Aorta (tissue), 5 donors: ENCODE measurements around the gene LARGE1. TPM values are rescaled to one million over a fixed set of nuclear protein-coding genes. Genes with fewer than 3 reads are reported as not detected.
A peak's percentile ranks its signal among the peaks of the same experiment; 100 is the strongest.

Experiments
- ATAC-seq: fragments of 200-7000 bp; cut with Tn5 transposase; one replicate; pipeline ENCODE4 v1.9.1; 2022; ENCODE audit warnings: moderate library complexity; ENCODE audit not compliant: low FRiP score
- DNase-seq, 2 donors: peaks; one replicate each; pipeline ENCODE4 v3.0.0-alpha.2; 2020
- H3K27ac ChIP-seq, 2 donors: one replicate each; pipeline ENCODE4 v1.5.1; 2013; ENCODE audit warnings: low read length in 2 of 2, mild to moderate bottlenecking in 2 of 2, moderate library complexity in 2 of 2, control low read depth in 1 of 2, inconsistent platforms in 1 of 2, low read depth in 1 of 2
- H3K27me3 ChIP-seq, 2 donors: one replicate each; pipeline ENCODE4 v1.6.1; 2013; ENCODE audit warnings: control low read depth in 1 of 2, low read length in 1 of 2, mild to moderate bottlenecking in 1 of 2, moderate library complexity in 1 of 2; ENCODE audit not compliant: insufficient read depth in 2 of 2, control insufficient read depth in 1 of 2
- H3K36me3 ChIP-seq, 2 donors: one replicate each; pipeline ENCODE4 v1.6.1; 2013; ENCODE audit warnings: control low read depth in 1 of 2, low read length in 1 of 2, mild to moderate bottlenecking in 1 of 2; ENCODE audit not compliant: insufficient read depth in 2 of 2, control insufficient read depth in 1 of 2
- H3K4me1 ChIP-seq, 2 donors: one replicate each; pipeline ENCODE4 v1.6.1; 2013; ENCODE audit warnings: low read length in 2 of 2, control low read depth in 1 of 2, mild to moderate bottlenecking in 1 of 2, moderate library complexity in 1 of 2; ENCODE audit not compliant: insufficient read depth in 2 of 2, control insufficient read depth in 1 of 2
- H3K4me3 ChIP-seq, 2 donors: one replicate each; pipeline ENCODE4 v1.5.1; 2013; ENCODE audit warnings: low read length in 2 of 2, control low read depth in 1 of 2, mild to moderate bottlenecking in 1 of 2
- H3K9me3 ChIP-seq: one replicate; pipeline ENCODE4 v1.6.1; 2013; ENCODE audit warnings: mild to moderate bottlenecking, low read length; ENCODE audit not compliant: control insufficient read depth
- WGBS, 2 donors: extraction: QIAGEN DNeasy Blood & Tissue Kit; methylation state at CpG; one replicate each; pipeline ENCODE4 v1.1.7; 2013; 5-methylcytosine and 5-hydroxymethylcytosine counted together
- intact Hi-C, 2 donors: fragments of 100-400 bp; cut with DNase I; formaldehyde crosslinking; loops; one replicate each; pipeline versions ENCODE4 v1.14.2 to v1.15.0; 2022
- polyA plus RNA-seq, 2 donors: library from polyadenylated mRNA; stranded (reverse); fragments of 200-250 nt; gene quantifications; one replicate each; pipeline ENCODE4 v1.2.3, GENCODE V29; 2013
- total RNA-seq, 2 donors: library from RNA; stranded (reverse); fragmentation: NEBNext Ultra II Directional; extraction: Animal tissue kit (Norgen Biotek cat#: 25700); gene quantifications; one replicate each; pipeline ENCODE4 v1.2.1, GENCODE V29; 2021
- donor health status: healthy with polysubstance abuse.
- donor health status: Bipolar disorder and iron deficiency.
- donor health status: DM: no; HTN: no; CAD: no.
- donor health status: DM: no; HTN: no; CAD: no.
- donor health status: DM: yes; HTN: yes; CAD: no.

LARGE1 gene
- total and polyA plus RNA-seq, 4 donors = 2.6 to 52.5 (median 24.0) TPM

GRCh38 chr22:33908171-33909074, 11.9 kb downstream of the LARGE1 start:
- H3K27ac ChIP-seq = peak overlapping the region; percentile 73
- no peaks in the 10 kb centered on the region for H3K27me3 ChIP-seq
- DNase-seq = no peak
- no peak overlapping the region for H3K4me3 ChIP-seq
- ATAC-seq = no peak
- WGBS, 2 donors = 52 to 58% methylated on average over 10 of the region's 10 CpGs
- H3K4me1 ChIP-seq = peaks cover 2% of the 10 kb centered on the region in 2 donors
- intact Hi-C loops = no loop called here
- H3K36me3 ChIP-seq = no peaks in the 10 kb centered on the region
- H3K9me3 ChIP-seq = no peaks in the 10 kb centered on the region

GRCh38 chr22:33906954-33907353, 13.3 kb downstream of the LARGE1 start:
- Histone ChIP-seq H3K36me3 (no peaks in the 10 kb centered on the region), H3K4me1 (peaks cover 2% of the 10 kb centered on the region in 2 donors), H3K27ac (no peak overlapping the region), H3K27me3 (no peaks in the 10 kb centered on the region), H3K9me3 (no peaks in the 10 kb centered on the region), H3K4me3 (no peak overlapping the region)
- 68 to 69% methylated on average over 3 of the region's 3 CpGs for WGBS, 2 donors
- DNase-seq (no peak), ATAC-seq (no peak)
- intact Hi-C loops = no loop called here

- Histone ChIP-seq H3K4me3 (no peak overlapping the region), H3K36me3 (no peaks in the 10 kb centered on the region), H3K27ac (no peak overlapping the region), H3K4me1 (peaks cover 2% of the 10 kb centered on the region in 2 donors), H3K9me3 (no peaks in the 10 kb centered on the region), H3K27me3 (no peaks in the 10 kb centered on the region)
- no peak for DNase-seq
- intact Hi-C loops = no loop called here
- ATAC-seq = no peak
Measured at GRCh38 chr22:33906475-33906874, 13.8 kb downstream of the LARGE1 start.

- Histone ChIP-seq H3K9me3 (no peaks in the 10 kb centered on the region), H3K27ac (no peak overlapping the region), H3K4me1 (no peaks in the 10 kb centered on the region), H3K27me3 (no peaks in the 10 kb centered on the region), H3K36me3 (no peaks in the 10 kb centered on the region), H3K4me3 (no peak overlapping the region)
- WGBS, 2 donors = 88 to 89% methylated on average over 7 of the region's 7 CpGs
- ATAC-seq (no peak), DNase-seq (no peak)
- intact Hi-C loops = no loop called here
Measured at GRCh38 chr22:33903012-33903411, 17.3 kb downstream of the LARGE1 start.

- intact Hi-C loops = no loop called here
- Histone ChIP-seq H3K27me3 (no peaks in the 10 kb centered on the region), H3K4me3 (no peak overlapping the region), H3K36me3 (no peaks in the 10 kb centered on the region), H3K9me3 (no peaks in the 10 kb centered on the region), H3K4me1 (no peaks in the 10 kb centered on the region), H3K27ac (no peak overlapping the region)
- DNase-seq (no peak), ATAC-seq (no peak)
- WGBS, 2 donors = 93 to 96% methylated on average over 8 of the region's 8 CpGs
Measured at GRCh38 chr22:33902073-33902472, 18.2 kb downstream of the LARGE1 start.

GRCh38 chr22:33898121-33898520, 22.2 kb downstream of the LARGE1 start:
- ATAC-seq = no peak
- no peaks in the 10 kb centered on the region for H3K9me3 ChIP-seq
- H3K27ac ChIP-seq = no peak overlapping the region
- H3K4me3 ChIP-seq = no peak overlapping the region
- WGBS, 2 donors = 82 to 87% methylated on average over 7 of the region's 7 CpGs
- no peaks in the 10 kb centered on the region for H3K27me3 ChIP-seq
- DNase-seq = no peak
- intact Hi-C loops = no loop called here
- H3K4me1 ChIP-seq = no peaks in the 10 kb centered on the region
- no peaks in the 10 kb centered on the region for H3K36me3 ChIP-seq

GRCh38 chr22:33897448-33897835, 22.8 kb downstream of the LARGE1 start:
- no peak for ATAC-seq
- Histone ChIP-seq H3K4me1 (no peaks in the 10 kb centered on the region), H3K4me3 (no peak overlapping the region), H3K27ac (no peak overlapping the region), H3K36me3 (no peaks in the 10 kb centered on the region), H3K9me3 (no peaks in the 10 kb centered on the region), H3K27me3 (no peaks in the 10 kb centered on the region)
- intact Hi-C loops = no loop called here
- DNase-seq = no peak
- 87 to 89% methylated on average over 8 of the region's 8 CpGs for WGBS, 2 donors

- ATAC-seq (no peak), DNase-seq (no peak)
- Histone ChIP-seq H3K27me3 (no peaks in the 10 kb centered on the region), H3K27ac (no peak overlapping the region), H3K9me3 (no peaks in the 10 kb centered on the region), H3K4me1 (no peaks in the 10 kb centered on the region), H3K4me3 (no peak overlapping the region), H3K36me3 (no peaks in the 10 kb centered on the region)
- whole genome bisulfite sequencing, 2 donors = 87% methylated on average over 12 of the region's 12 CpGs
- intact Hi-C loops = no loop called here
Measured at GRCh38 chr22:33896575-33897447, 23.5 kb downstream of the LARGE1 start.
